Thoracic aorta (tissue), 2 donors: Measurements from ENCODE around the gene TBC1D1. TPM values are rescaled to one million over a fixed set of nuclear protein-coding genes. Genes with fewer than 3 reads are reported as not detected.

Experiments used
- ATAC-seq: fragments of 150-250 bp; one replicate; pipeline ENCODE4 v1.8.0; 2017; ENCODE audit warnings: low read depth; ENCODE audit not compliant: insufficient number of reproducible peaks, low FRiP score
- DNase-seq: peaks from one replicate; pipeline ENCODE4 v3.0.0-alpha.2; 2020; ENCODE audit warnings: low spot score
- H3K27ac ChIP-seq, 2 donors: fragments of 200-600 bp; sonication (generic); 1 replicate in 1 of 2; 2 replicates in 1 of 2; pipeline ENCODE4 v1.5.1; 2016; ENCODE audit warnings: mild to moderate bottlenecking in 2 of 2, moderate library complexity in 2 of 2
- H3K27me3 ChIP-seq: fragments of 200-600 bp; sonication (generic); replicated peaks from 2 replicates; pipeline ENCODE4 v1.6.0; 2016; ENCODE audit warnings: mild to moderate bottlenecking; ENCODE audit not compliant: insufficient read depth
- H3K36me3 ChIP-seq: fragments of 200-600 bp; sonication (generic); one replicate; pipeline ENCODE4 v1.5.1; 2016
- H3K4me1 ChIP-seq, 2 donors: fragments of 200-600 bp; sonication (generic); 1 replicate in 1 of 2; 2 replicates in 1 of 2; pipeline versions ENCODE4 v1.5.1 to v1.6.0; 2016; ENCODE audit warnings: low read depth in 2 of 2, mild to moderate bottlenecking in 1 of 2; ENCODE audit not compliant: control insufficient read depth in 1 of 2
- H3K4me3 ChIP-seq: fragments of 200-600 bp; sonication (generic); 2 replicates; pipeline ENCODE4 v1.5.1; 2016; ENCODE audit warnings: mild to moderate bottlenecking
- H3K9me3 ChIP-seq: fragments of 200-600 bp; sonication (generic); 2 replicates; pipeline ENCODE4 v1.5.1; 2016
- CTCF ChIP-seq: fragments of 200-600 bp; sonication (generic); IDR thresholded peaks from one replicate; pipeline ENCODE4 v1.5.1; 2019; ENCODE audit warnings: antibody characterized with exemption
- total RNA-seq, 2 donors: library from RNA; depleted of rRNA; stranded (reverse); fragments of >200 nt; gene quantifications; one replicate each; pipeline versions ENCODE4 v1.1.0 to v1.2.3, GENCODE V29; 2016

TBC1D1 gene
- total RNA-seq, 2 donors from 2014 or later = 152 to 206 TPM

DNA sequence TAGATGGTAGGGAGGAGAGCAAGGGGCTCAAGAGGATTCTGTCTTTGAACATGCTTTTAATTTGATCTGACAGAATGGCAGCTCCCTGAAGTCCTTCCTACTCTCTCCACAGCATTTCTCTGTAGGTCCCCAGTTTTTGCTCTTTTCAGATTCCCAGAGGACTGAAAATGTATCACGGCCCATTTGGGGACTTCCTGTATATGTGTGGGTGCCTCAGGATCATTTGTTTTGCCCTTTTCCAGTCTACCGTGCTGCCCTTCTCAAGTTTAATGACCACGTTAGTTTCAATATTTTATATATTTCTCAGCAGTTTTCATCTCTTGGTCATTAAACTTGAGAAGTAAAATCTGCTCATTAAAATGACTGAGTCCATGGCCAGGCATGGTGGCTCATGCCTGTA, 2.3 kb downstream of the TBC1D1 start:
- DNase-seq = no peak
- peak overlapping the region in 1 of 2 donors; percentile 92 for H3K27ac ChIP-seq
- no peak for TF ChIP-seq CTCF
- no peaks in the 10 kb centered on the region for H3K36me3 ChIP-seq
- no peaks in the 10 kb centered on the region for H3K9me3 ChIP-seq
- no peaks in the 10 kb centered on the region for H3K27me3 ChIP-seq
- ATAC-seq = no peak
- H3K4me1 ChIP-seq = peaks cover 16 to 55% of the 10 kb centered on the region in 2 donors
- peak overlapping the region; percentile 88 for H3K4me3 ChIP-seq

DNA sequence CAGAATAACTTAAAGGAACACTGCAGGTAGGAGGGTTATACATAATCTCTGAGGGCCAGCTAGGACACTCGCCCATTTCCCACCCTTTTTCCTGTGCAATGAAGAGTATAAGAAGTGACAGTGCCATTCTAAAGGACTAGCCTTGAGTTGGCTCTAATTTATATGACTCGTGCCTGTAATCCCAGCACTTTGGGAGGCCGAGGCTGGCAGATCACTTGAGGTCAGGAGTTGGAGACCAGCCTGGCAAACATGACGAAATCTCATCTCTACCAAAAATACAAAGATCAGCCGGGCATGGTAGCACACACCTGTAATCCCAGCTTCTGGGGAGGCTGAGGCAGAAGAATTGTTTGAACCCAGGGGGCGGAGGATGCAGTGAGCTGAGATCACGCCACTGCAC, 4.4 kb downstream of the TBC1D1 start:
- ATAC-seq (no peak), DNase-seq (no peak)
- H3K27ac ChIP-seq = no peak overlapping the region
- no peaks in the 10 kb centered on the region for H3K9me3 ChIP-seq
- TF ChIP-seq CTCF = no peak
- no peak overlapping the region for H3K4me3 ChIP-seq
- H3K4me1 ChIP-seq = peaks cover 16 to 49% of the 10 kb centered on the region in 2 donors
- no peaks in the 10 kb centered on the region for H3K27me3 ChIP-seq
- H3K36me3 ChIP-seq = no peaks in the 10 kb centered on the region

- Histone ChIP-seq H3K4me3 (no peak overlapping the region), H3K4me1 (peaks cover 16 to 49% of the 10 kb centered on the region in 2 donors), H3K9me3 (no peaks in the 10 kb centered on the region), H3K36me3 (no peaks in the 10 kb centered on the region), H3K27me3 (no peaks in the 10 kb centered on the region), H3K27ac (no peak overlapping the region)
- DNase-seq (no peak), ATAC-seq (no peak)
- no peak for TF ChIP-seq CTCF
Observed at GRCh38 chr4:37896206-37896860, 5.4 kb downstream of the TBC1D1 start.

- no peak overlapping the region for H3K4me3 ChIP-seq
- peaks cover 11 to 31% of the 10 kb centered on the region in 2 donors for H3K4me1 ChIP-seq
- TF ChIP-seq CTCF = no peak
- ATAC-seq (no peak), DNase-seq (no peak)
- no peaks in the 10 kb centered on the region for H3K36me3 ChIP-seq
- H3K27ac ChIP-seq = no peak overlapping the region
- no peaks in the 10 kb centered on the region for H3K27me3 ChIP-seq
- H3K9me3 ChIP-seq = no peaks in the 10 kb centered on the region
Observed at GRCh38 chr4:37902212-37902611, 11.3 kb downstream of the TBC1D1 start.

GRCh38 chr4:37902738-37903693, 12.1 kb downstream of the TBC1D1 start:
- H3K4me1 ChIP-seq = peaks cover 11 to 35% of the 10 kb centered on the region in 2 donors
- no peaks in the 10 kb centered on the region for H3K9me3 ChIP-seq
- DNase-seq (no peak), ATAC-seq (no peak)
- TF ChIP-seq CTCF = no peak
- H3K27me3 ChIP-seq = no peaks in the 10 kb centered on the region
- H3K27ac ChIP-seq = no peak overlapping the region
- no peaks in the 10 kb centered on the region for H3K36me3 ChIP-seq
- H3K4me3 ChIP-seq = no peak overlapping the region
